H1 (cell line): ENCODE results near the gene STKLD1. TPM values are rescaled to one million over a fixed set of nuclear protein-coding genes. Genes with fewer than 3 reads are reported as not detected.

Experiments used
- CTCF ChIA-PET: fragments of 300-600 bp; sonication (Branson Sonifier 250); formaldehyde crosslinking; loops from one replicate; lab custom pipeline; 2021; ENCODE audit not compliant: partially characterized antibody; lab: Charles Lee
- POLR2A ChIA-PET: fragments of 300-600 bp; sonication (Branson Sonifier 250); formaldehyde crosslinking; loops from one replicate; lab custom pipeline; 2021; ENCODE audit warnings: inconsistent platforms; ENCODE audit not compliant: partially characterized antibody; lab: Charles Lee
- DNase-seq, 2 experiments: peaks; one replicate each; pipeline versions ENCODE4 v3.0.0 to v3.0.0-alpha.2; 2010 to 2022; ENCODE audit warnings: low spot score in 2 of 2, low read depth in 1 of 2, mixed read lengths in 1 of 2
- FAIRE-seq: peaks from 2 replicates; lab custom pipeline; 2011; peaks lifted over from hg19 to GRCh38; lab: Jason Lieb, UNC
- H2AFZ ChIP-seq: 2 replicates; pipeline ENCODE4 v1.8.1; 2012; ENCODE audit warnings: low read length, inconsistent platforms
- H2AK5ac ChIP-seq: 2 replicates; pipeline ENCODE4 v1.6.1; 2013; ENCODE audit warnings: low read depth, low read length
- H2BK120ac ChIP-seq: replicated peaks from 2 replicates; pipeline ENCODE3; 2013; ENCODE audit warnings: low read depth, low read length, inconsistent platforms
- H2BK12ac ChIP-seq: 2 replicates; pipeline ENCODE4 v1.6.1; 2013; ENCODE audit warnings: low read depth, low read length
- H2BK15ac ChIP-seq: 2 replicates; pipeline ENCODE4 v1.6.1; 2013; ENCODE audit warnings: low read length
- H2BK20ac ChIP-seq: 2 replicates; pipeline ENCODE4 v1.6.1; 2013; ENCODE audit warnings: low read length
- H2BK5ac ChIP-seq: 2 replicates; pipeline ENCODE4 v1.6.1; 2013; ENCODE audit warnings: low read depth, low read length
- H3K14ac ChIP-seq: 2 replicates; pipeline ENCODE4 v1.6.1; 2013; ENCODE audit warnings: inconsistent platforms; ENCODE audit not compliant: insufficient read length
- H3K18ac ChIP-seq: 2 replicates; pipeline ENCODE4 v1.6.1; 2013; ENCODE audit warnings: low read length; ENCODE audit errors: extremely low read depth
- H3K23ac ChIP-seq: 2 replicates; pipeline ENCODE4 v1.6.1; 2013; ENCODE audit warnings: inconsistent platforms; ENCODE audit not compliant: insufficient read length
- H3K23me2 ChIP-seq: 2 replicates; pipeline ENCODE4 v1.6.1; 2013; ENCODE audit warnings: low read depth, low read length
- H3K27ac ChIP-seq: 2 replicates; pipeline ENCODE4 v1.6.1; 2011; ENCODE audit warnings: low read depth, low read length, inconsistent platforms
- H3K27me3 ChIP-seq, 4 experiments: replicated peaks in 1 of 4; 1 replicate in 1 of 4; 2 replicates in 3 of 4; pipeline versions ENCODE4 v1.6.1 to v1.8.1; 2011 to 2013; ENCODE audit warnings: low read length in 3 of 4, mild to moderate bottlenecking in 3 of 4, inconsistent platforms in 2 of 4, mixed read lengths in 2 of 4, moderate library complexity in 1 of 4; ENCODE audit not compliant: control insufficient read depth in 3 of 4, insufficient read depth in 3 of 4; ENCODE audit errors: extremely low read depth in 1 of 4
- H3K36me3 ChIP-seq, 4 experiments: 2 replicates each; pipeline versions ENCODE4 v1.6.1 to v1.8.1; 2011 to 2013; ENCODE audit warnings: mild to moderate bottlenecking in 4 of 4, low read length in 3 of 4, moderate library complexity in 2 of 4, control low read depth in 1 of 4, inconsistent platforms in 1 of 4; ENCODE audit not compliant: insufficient read depth in 4 of 4, control insufficient read depth in 2 of 4
- H3K4ac ChIP-seq: replicated peaks from 2 replicates; pipeline ENCODE3; 2013; ENCODE audit warnings: low read length, low read depth, mixed read lengths, inconsistent platforms; ENCODE audit not compliant: insufficient read length
- H3K4me1 ChIP-seq, 4 experiments: replicated peaks in 1 of 4; 1 replicate in 1 of 4; 2 replicates in 3 of 4; pipeline versions ENCODE4 v1.6.1 to v1.8.1; 2011 to 2013; ENCODE audit warnings: low read length in 3 of 4, inconsistent platforms in 2 of 4, mixed read lengths in 1 of 4; ENCODE audit not compliant: insufficient read depth in 4 of 4, control insufficient read depth in 3 of 4
- H3K4me2 ChIP-seq, 2 experiments: 2 replicates each; pipeline versions ENCODE4 v1.6.1 to v1.8.1; 2011 to 2013; ENCODE audit warnings: low read depth in 2 of 2, low read length in 2 of 2, control low read depth in 1 of 2, inconsistent platforms in 1 of 2, mild to moderate bottlenecking in 1 of 2; ENCODE audit not compliant: insufficient read depth in 1 of 2
- H3K4me3 ChIP-seq, 4 experiments: fragments of 200-600, 300-600 bp in 1 of 4; sonication (generic), shearing (Covaris generic), sonication (Bioruptor Twin) in 1 of 4; 2 replicates each; pipeline versions ENCODE4 v1.5.1 to v1.8.1; 2011 to 2016; ENCODE audit warnings: low read length in 4 of 4, low read depth in 3 of 4, control low read depth in 2 of 4, inconsistent platforms in 2 of 4, mild to moderate bottlenecking in 2 of 4, mixed read lengths in 1 of 4, moderate library complexity in 1 of 4; ENCODE audit not compliant: insufficient read depth in 2 of 4; ENCODE audit errors: extremely low read depth in 1 of 4
- H3K56ac ChIP-seq: replicated peaks from 2 replicates; pipeline ENCODE3; 2013; ENCODE audit warnings: low read depth, mild to moderate bottlenecking, mixed read lengths, low read length, inconsistent platforms; ENCODE audit not compliant: insufficient read length
- H3K79me1 ChIP-seq: 2 replicates; pipeline ENCODE4 v1.6.1; 2013; ENCODE audit warnings: low read depth, low read length, control low read depth
- H3K79me2 ChIP-seq, 2 experiments: 2 replicates each; pipeline versions ENCODE4 v1.6.1 to v1.8.1; 2012 to 2013; ENCODE audit warnings: low read length in 2 of 2, mild to moderate bottlenecking in 2 of 2, inconsistent platforms in 1 of 2; ENCODE audit not compliant: insufficient read depth in 2 of 2, control insufficient read depth in 1 of 2
- H3K9ac ChIP-seq, 4 experiments: replicated peaks in 1 of 4; 1 replicate in 1 of 4; 2 replicates in 3 of 4; pipeline versions ENCODE4 v1.6.1 to v1.8.1; 2011 to 2013; ENCODE audit warnings: low read depth in 3 of 4, low read length in 3 of 4, control low read depth in 2 of 4, mild to moderate bottlenecking in 2 of 4, moderate library complexity in 2 of 4, inconsistent platforms in 1 of 4; ENCODE audit errors: extremely low read depth in 1 of 4
- H3K9me3 ChIP-seq, 2 experiments: 2 replicates each; pipeline versions ENCODE4 v1.6.1 to v1.8.1; 2012 to 2013; ENCODE audit warnings: mild to moderate bottlenecking in 2 of 2, moderate library complexity in 2 of 2, control low read depth in 1 of 2, inconsistent platforms in 1 of 2, low read depth in 1 of 2, low read length in 1 of 2, mixed read lengths in 1 of 2; ENCODE audit not compliant: insufficient read depth in 2 of 2
- H4K20me1 ChIP-seq, 2 experiments: replicated peaks in 1 of 2; 2 replicates each; pipeline versions ENCODE3 to v1.8.1; 2011 to 2013; ENCODE audit warnings: inconsistent platforms in 2 of 2, low read length in 2 of 2, mild to moderate bottlenecking in 1 of 2; ENCODE audit not compliant: insufficient read depth in 2 of 2, control insufficient read depth in 1 of 2
- H4K5ac ChIP-seq: 2 replicates; pipeline ENCODE4 v1.6.1; 2013; ENCODE audit warnings: low read length, low read depth, mixed read lengths, inconsistent platforms; ENCODE audit not compliant: insufficient read length
- H4K8ac ChIP-seq: 2 replicates; pipeline ENCODE4 v1.8.0; 2013; ENCODE audit warnings: mild to moderate bottlenecking, moderate library complexity, low read length, inconsistent platforms; ENCODE audit not compliant: insufficient read depth; ENCODE audit errors: extremely low read depth
- H4K91ac ChIP-seq: replicated peaks from 2 replicates; pipeline ENCODE3; 2013; ENCODE audit warnings: low read length, mixed read lengths, inconsistent platforms; ENCODE audit not compliant: insufficient read length
- CEBPB ChIP-seq: IDR thresholded peaks from 2 replicates; pipeline ENCODE4 v1.6.1; 2012; ENCODE audit warnings: low read depth, low read length
- EGR1 ChIP-seq: IDR thresholded peaks from 2 replicates; pipeline ENCODE4 v1.6.1; 2011; ENCODE audit warnings: low read depth, low read length, borderline replicate concordance
- FOSL1 ChIP-seq: IDR thresholded peaks from 2 replicates; pipeline ENCODE4 v1.6.1; 2011; ENCODE audit warnings: mild to moderate bottlenecking, low read depth, low read length, moderate library complexity; ENCODE audit not compliant: insufficient read depth
- GABPA ChIP-seq: IDR thresholded peaks from 2 replicates; pipeline ENCODE4 v1.6.1; 2011; ENCODE audit warnings: mild to moderate bottlenecking, low read length, moderate library complexity, borderline replicate concordance; ENCODE audit not compliant: insufficient read depth
- JUN ChIP-seq: IDR thresholded peaks from 2 replicates; pipeline ENCODE4 v1.6.1; 2011; ENCODE audit warnings: low read depth, mild to moderate bottlenecking, improper control_type of control experiment, low read length
- POLR2AphosphoS5 ChIP-seq: IDR thresholded peaks from 2 replicates; pipeline ENCODE4 v1.6.1; 2011; ENCODE audit warnings: low read depth, low read length
- SAP30 ChIP-seq: fragments of 300-600 bp; sonication (generic); IDR thresholded peaks from 2 replicates; pipeline ENCODE4 v1.7.1; 2012; ENCODE audit warnings: low read length, moderate library complexity, mild to moderate bottlenecking, inconsistent platforms; ENCODE audit not compliant: insufficient read depth, insufficient replicate concordance
- SIX5 ChIP-seq: IDR thresholded peaks from 2 replicates; pipeline ENCODE4 v1.6.1; 2011; ENCODE audit warnings: mild to moderate bottlenecking, low read depth, low read length
- SUZ12 ChIP-seq: fragments of 200-600 bp; sonication (generic); IDR thresholded peaks from 2 replicates; pipeline ENCODE4 v1.6.1; 2012; ENCODE audit warnings: mild to moderate bottlenecking, inconsistent platforms, low read length, moderate library complexity, mixed read lengths
- TEAD4 ChIP-seq: IDR thresholded peaks from 2 replicates; pipeline ENCODE4 v1.6.1; 2012; ENCODE audit warnings: low read depth, low read length, inconsistent platforms, mixed read lengths
- YY1 ChIP-seq: IDR thresholded peaks from 2 replicates; pipeline ENCODE4 v1.6.1; 2011; ENCODE audit warnings: low read depth, mild to moderate bottlenecking, low read length
- WGBS, 2 experiments: shearing (Covaris generic) in 1 of 2; methylation state at CpG; one replicate each; pipeline versions ENCODE4 v1.1.6 to v1.1.7; 2013 to 2015; ENCODE audit warnings: low lambda C conversion rate in 2 of 2, mixed read lengths in 2 of 2, inconsistent platforms in 1 of 2, low coverage in 1 of 2, missing lambda C conversion rate in 1 of 2; ENCODE audit not compliant: insufficient replicate concordance in 2 of 2, insufficient coverage in 1 of 2, insufficient read length in 1 of 2; ENCODE audit errors: extremely low coverage in 1 of 2, missing lambda C conversion rate in 1 of 2; 5-methylcytosine and 5-hydroxymethylcytosine counted together
- polyA plus RNA-seq, 7 experiments: library from polyadenylated mRNA; depleted of rRNA in 3 of 7; stranded (reverse) in 5 of 7; unstranded in 2 of 7; fragments of >200 nt in 5 of 7; fragments of 200-250 nt in 2 of 7; gene quantifications; 1 replicate in 5 of 7; 2 replicates in 1 of 7; 4 replicates in 1 of 7; pipeline versions ENCODE4 v1.2.1 to v1.2.3, GENCODE V29; 2011 to 2013; ENCODE audit warnings: missing spikeins in 2 of 7, mixed read lengths in 2 of 7
- total RNA-seq: library from RNA; stranded (reverse); fragmentation: NEBNext Ultra II Directional; extraction: Animal tissue kit (Norgen Biotek cat#: 25700); gene quantifications from 2 replicates; pipeline ENCODE4 v1.2.1, GENCODE V29; 2021
- TF ChIP-seq, protein P1 (sequence below): IDR thresholded peaks from 2 replicates; pipeline ENCODE4 v1.6.1; 2011; ENCODE audit warnings: low read depth, mild to moderate bottlenecking, low read length; ENCODE audit not compliant: insufficient read depth
- TF ChIP-seq, protein P2 (sequence below): IDR thresholded peaks from 2 replicates; pipeline ENCODE4 v1.6.1; 2012; ENCODE audit warnings: inconsistent platforms

Gene STKLD1
- total and polyA plus RNA-seq, 2 of the 8 experiments (the other 6 are each of a cell fraction or from before 2014, with no cell fraction given) = 0.26 TPM; not detected in 1

DNA sequence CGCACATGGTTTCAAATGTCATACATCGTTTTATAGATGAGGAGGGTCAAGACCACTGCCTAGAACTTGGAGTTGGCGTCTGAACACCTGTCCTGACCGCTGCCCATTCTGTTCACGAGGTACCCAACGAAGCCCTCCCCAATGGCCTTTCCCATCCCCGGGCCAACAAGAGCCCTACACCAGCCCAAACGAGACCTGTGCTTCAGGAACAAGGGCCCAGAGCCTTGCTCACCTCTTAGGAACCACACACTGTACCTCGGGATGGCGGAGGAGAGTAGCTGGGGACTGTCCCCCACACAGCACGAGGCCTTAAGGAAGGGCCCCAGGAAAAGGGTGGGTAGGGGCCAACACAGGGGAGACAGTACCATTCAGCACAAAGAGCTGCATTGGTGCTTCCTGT is 43.2 kb upstream of the STKLD1 start:
- ChIA-PET POLR2A (interaction anchor here (0.9 to 7.3 kb wide), 5 partner anchors 11 to 151 kb away, joined by 3 to 120 read pairs (median 5); partner anchors contain the start of genes MED22 and RPL7A), CTCF (interaction anchor here (0.7 to 7.0 kb wide), 7 partner anchors 10 to 145 kb away, joined by 3 to 123 read pairs (median 4); no protein-coding TSS in a partner anchor)
- Histone ChIP-seq H2BK12ac (no peak overlapping the region), H3K27ac (no peak overlapping the region), H3K79me1 (peaks cover 10% of the 10 kb centered on the region), H3K14ac (no peak overlapping the region), H4K20me1 (peaks cover 4 to 16% of the 10 kb centered on the region in 2 experiments), H2BK15ac (no peak overlapping the region), H3K23me2 (peaks cover 7% of the 10 kb centered on the region; the same call in 1 of the 2 replicates), H3K56ac (no peak overlapping the region), H4K5ac (no peak overlapping the region), H4K91ac (no peak overlapping the region), H4K8ac (no peak overlapping the region; the same call in 1 of the 2 replicates), H2BK20ac (no peak overlapping the region), H3K4me1 (peaks cover 0 to 9% (median 2%) of the 10 kb centered on the region in 4 experiments; a peak in 1 of 7 replicates), H3K9ac (no peak overlapping the region), H3K79me2 (peaks cover 0 to 15% of the 10 kb centered on the region in 2 experiments; a peak in 2 of 4 replicates), H2BK120ac (no peak overlapping the region), H3K4me3 (no peak overlapping the region), H3K18ac (no peak overlapping the region), H3K23ac (no peak overlapping the region), H3K9me3 (no peaks in the 10 kb centered on the region), H2AK5ac (no peak overlapping the region), H3K4me2 (no peak overlapping the region), H2AFZ (no peak overlapping the region), H2BK5ac (no peak overlapping the region), H3K27me3 (no peaks in the 10 kb centered on the region), H3K4ac (no peak overlapping the region), H3K36me3 (peaks cover 20 to 43% (median 35%) of the 10 kb centered on the region in 4 experiments)
- no peak for DNase-seq
- FAIRE-seq = no peak
- WGBS, 2 experiments = 99% methylated on average over 11 of the region's 11 CpGs; no CpG with 5 or more reads in 1 of the 2 experiments
- TF ChIP-seq SAP30 = no peak
- TF ChIP-seq SUZ12 = no peak
- no peak for TF ChIP-seq POLR2AphosphoS5
- no peak for TF ChIP-seq CEBPB
- no peak for TF ChIP-seq EGR1
- TF ChIP-seq FOSL1 = no peak
- TF ChIP-seq YY1 = no peak
- no peak for TF ChIP-seq JUN
- TF ChIP-seq SIX5 = no peak
- TF ChIP-seq, protein P1, sequence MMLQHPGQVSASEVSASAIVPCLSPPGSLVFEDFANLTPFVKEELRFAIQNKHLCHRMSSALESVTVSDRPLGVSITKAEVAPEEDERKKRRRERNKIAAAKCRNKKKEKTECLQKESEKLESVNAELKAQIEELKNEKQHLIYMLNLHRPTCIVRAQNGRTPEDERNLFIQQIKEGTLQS = no peak
- TF ChIP-seq, protein P2, sequence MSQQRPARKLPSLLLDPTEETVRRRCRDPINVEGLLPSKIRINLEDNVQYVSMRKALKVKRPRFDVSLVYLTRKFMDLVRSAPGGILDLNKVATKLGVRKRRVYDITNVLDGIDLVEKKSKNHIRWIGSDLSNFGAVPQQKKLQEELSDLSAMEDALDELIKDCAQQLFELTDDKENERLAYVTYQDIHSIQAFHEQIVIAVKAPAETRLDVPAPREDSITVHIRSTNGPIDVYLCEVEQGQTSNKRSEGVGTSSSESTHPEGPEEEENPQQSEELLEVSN = no peak
- TF ChIP-seq GABPA = no peak
- TF ChIP-seq TEAD4 = no peak
